GM12892 (cell line): ENCODE data around the gene AAMP.

ENCODE experiments used
- POLR2A ChIP-seq: IDR thresholded peaks from 2 replicates; pipeline ENCODE4 v1.6.1; 2011; ENCODE audit warnings: low read depth, low read length, control low read depth
- POLR2AphosphoS5 ChIP-seq: IDR thresholded peaks from 2 replicates; pipeline ENCODE4 v1.6.1; 2011; ENCODE audit warnings: low read depth, low read length, control low read depth

DNA sequence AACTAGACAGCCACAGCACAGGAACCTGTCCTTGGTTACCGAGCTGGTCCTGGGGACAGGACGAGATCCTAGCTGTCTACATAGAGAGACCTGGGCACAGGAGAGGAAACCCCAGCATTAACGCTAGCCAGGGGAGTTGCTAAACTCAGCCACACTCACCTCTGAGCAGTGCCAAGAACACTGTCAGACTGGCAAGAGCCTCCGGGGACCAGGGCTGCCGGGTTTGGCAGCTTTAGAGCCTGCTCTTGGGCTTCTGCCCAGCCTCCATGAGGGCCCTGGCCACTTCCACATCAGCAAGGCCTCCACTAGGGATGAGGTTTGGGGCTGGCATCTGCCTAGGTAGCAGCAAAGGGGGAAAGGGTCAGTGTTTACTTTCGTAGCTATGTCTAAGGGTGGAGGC is 15.7 kb upstream of the AAMP start:
- no peak for TF ChIP-seq POLR2A
- no peak for TF ChIP-seq POLR2AphosphoS5
